OCI-LY7 (cell line): Measurements from ENCODE around the gene TASOR2. TPM values are rescaled to one million over a fixed set of nuclear protein-coding genes. Genes with fewer than 3 reads are reported as not detected.

ENCODE experiments used
- BruUV-seq: library from RNA; stranded (reverse); fragments of 400-500 nt; replicated peaks from 2 replicates; lab custom pipeline; 2021; lab: Mats Ljungman, UMichigan
- CTCF ChIA-PET: fragments of 300-600 bp; sonication (Branson Sonifier 250); formaldehyde crosslinking; loops from one replicate; lab custom pipeline; 2022; ENCODE audit warnings: antibody characterized with exemption; ENCODE audit not compliant: unreplicated experiment; lab: Charles Lee
- POLR2A ChIA-PET: fragments of 300-600 bp; sonication (Branson Sonifier 250); formaldehyde crosslinking; loops from one replicate; lab custom pipeline; 2022; ENCODE audit warnings: antibody characterized with exemption; lab: Charles Lee
- DNase-seq: peaks from one replicate; pipeline ENCODE4 v3.0.0-alpha.2; 2015; ENCODE audit warnings: low spot score
- H2AFZ ChIP-seq: fragments of 200-600 bp; sonication (generic), shearing (Covaris generic); 2 replicates; pipeline ENCODE4 v1.6.1; 2014; ENCODE audit warnings: mild to moderate bottlenecking, antibody characterized with exemption, low read length, moderate library complexity
- H3K27ac ChIP-seq: fragments of 200-600 bp; sonication (generic); 2 replicates; pipeline ENCODE4 v1.5.1; 2014; ENCODE audit warnings: mixed run types, low read depth, mild to moderate bottlenecking, moderate library complexity, low read length, inconsistent platforms; ENCODE audit not compliant: poor library complexity, severe bottlenecking
- H3K36me3 ChIP-seq: fragments of 200-600 bp; sonication (generic); 2 replicates; pipeline ENCODE4 v1.6.1; 2014; ENCODE audit warnings: mild to moderate bottlenecking, antibody characterized with exemption, low read length, moderate library complexity, mixed read lengths; ENCODE audit not compliant: insufficient read depth
- H3K4me1 ChIP-seq: fragments of 200-600 bp; sonication (generic); 2 replicates; pipeline ENCODE4 v1.5.1; 2014; ENCODE audit warnings: mild to moderate bottlenecking, low read length; ENCODE audit not compliant: insufficient read depth, poor library complexity, severe bottlenecking
- H3K4me2 ChIP-seq: fragments of 200-600 bp; sonication (generic); 2 replicates; pipeline ENCODE4 v1.6.1; 2014; ENCODE audit warnings: mild to moderate bottlenecking, low read length
- H3K4me3 ChIP-seq: fragments of 200-600 bp; sonication (generic); 2 replicates; pipeline ENCODE4 v1.5.1; 2014; ENCODE audit warnings: mild to moderate bottlenecking, low read depth, low read length; ENCODE audit not compliant: poor library complexity, severe bottlenecking
- H3K79me2 ChIP-seq: fragments of 200-600 bp; sonication (generic); 2 replicates; pipeline ENCODE4 v1.6.1; 2016; ENCODE audit warnings: low read depth, mild to moderate bottlenecking, low read length, moderate library complexity, mixed read lengths; ENCODE audit not compliant: insufficient read depth
- H3K9me2 ChIP-seq: fragments of 200-600 bp; sonication (generic); 2 replicates; pipeline ENCODE4 v1.6.1; 2016; ENCODE audit warnings: mild to moderate bottlenecking, low read length, mixed read lengths; ENCODE audit not compliant: insufficient read depth
- H3K9me3 ChIP-seq: fragments of 200-600 bp; sonication (generic); 2 replicates; pipeline ENCODE4 v1.6.1; 2014; ENCODE audit warnings: mild to moderate bottlenecking, mixed run types, low read length, mixed read lengths
- H4K20me1 ChIP-seq: fragments of 200-600 bp; sonication (generic); 2 replicates; pipeline ENCODE4 v1.6.1; 2014; ENCODE audit warnings: mild to moderate bottlenecking, antibody characterized with exemption, low read length, moderate library complexity, mixed read lengths; ENCODE audit not compliant: insufficient read depth
- CTCF ChIP-seq: fragments of 200-600 bp; sonication (generic); conservative IDR thresholded peaks from 2 replicates; pipeline ENCODE4 v1.5.1; 2014; ENCODE audit warnings: mild to moderate bottlenecking, antibody characterized with exemption, low read length, moderate library complexity, mixed read lengths
- EZH2phosphoT487 ChIP-seq: fragments of 200-600 bp; sonication (generic); IDR thresholded peaks from 2 replicates; pipeline ENCODE4 v1.6.1; 2018; ENCODE audit warnings: low read depth, borderline replicate concordance, mild to moderate bottlenecking, mixed run types, antibody characterized with exemption, low read length, moderate library complexity, mixed read lengths
- intact Hi-C: fragments of 100-400 bp; cut with micrococcal nuclease; formaldehyde crosslinking; loops from one replicate; pipeline ENCODE4 v1.10.0; 2022; ENCODE audit not compliant: unreplicated experiment
- total RNA-seq, 2 experiments: library from RNA; depleted of rRNA in 1 of 2; stranded (reverse); fragments of >200 nt in 1 of 2; shearing (Covaris generic) in 1 of 2; gene quantifications; 2 replicates each; pipeline ENCODE4 v1.2.3, GENCODE V29; 2014 to 2022

The TASOR2 gene
- total RNA-seq, 2 experiments from 2014 or later = 103 to 116 TPM

GRCh38 chr10:5666841-5667630 is 17.6 kb upstream of the TASOR2 start:
- peaks cover 34% of the 10 kb centered on the region; the same call in 1 of the 2 replicates for H3K79me2 ChIP-seq
- H3K36me3 ChIP-seq = no peaks in the 10 kb centered on the region
- H3K9me2 ChIP-seq = no peaks in the 10 kb centered on the region
- no peaks in the 10 kb centered on the region for H3K9me3 ChIP-seq
- peak overlapping the region; percentile 100 for H3K27ac ChIP-seq
- peak overlapping the region; percentile 78 for H3K4me3 ChIP-seq
- intact Hi-C loops = no loop called here
- BruUV-seq = no TSS peak
- TF ChIP-seq CTCF (no peak), EZH2phosphoT487 (no peak)
- H3K4me2 ChIP-seq = peak overlapping the region; percentile 86
- H2AFZ ChIP-seq = peak overlapping the region; percentile 81
- ChIA-PET POLR2A (interaction anchor here (0.6 to 4.5 kb wide), 12 partner anchors 9 to 79 kb away, joined by 3 to 30 read pairs (median 4); partner anchors contain the start of gene TASOR2), CTCF (no interaction called here)
- H3K4me1 ChIP-seq = peaks cover 71% of the 10 kb centered on the region
- DNase-seq = peak; percentile 39
- no peaks in the 10 kb centered on the region for H4K20me1 ChIP-seq

- CTCF ChIA-PET = no interaction called here
Observed at GRCh38 chr10:5668429-5668828, 16.2 kb upstream of the TASOR2 start.

More at GRCh38 chr10:5668429-5668828, 16.2 kb upstream of the TASOR2 start:
- no TSS peak for BruUV-seq
- POLR2A ChIA-PET = interaction anchor here (0.6 to 4.5 kb wide), 9 partner anchors 9 to 145 kb away, joined by 3 to 30 read pairs (median 4); partner anchors contain the start of genes GDI2 and TASOR2
- intact Hi-C loops = no loop called here
- no peaks in the 10 kb centered on the region for H4K20me1 ChIP-seq
- H3K9me2 ChIP-seq = no peaks in the 10 kb centered on the region
- H3K27ac ChIP-seq = no peak overlapping the region
- TF ChIP-seq CTCF (no peak), EZH2phosphoT487 (no peak)
- peak overlapping the region; percentile 81; the same call in 1 of the 2 replicates for H2AFZ ChIP-seq
- H3K4me1 ChIP-seq = peaks cover 57% of the 10 kb centered on the region
- peaks cover 25% of the 10 kb centered on the region; the same call in 1 of the 2 replicates for H3K79me2 ChIP-seq
- no peaks in the 10 kb centered on the region for H3K36me3 ChIP-seq
- no peak overlapping the region for H3K4me3 ChIP-seq
- H3K4me2 ChIP-seq = no peak overlapping the region
- no peak for DNase-seq
- peaks cover 4% of the 10 kb centered on the region; the same call in 1 of the 2 replicates for H3K9me3 ChIP-seq
